D721Med (cell line): Measurements from ENCODE around the gene PITPNC1.

ENCODE experiments used
- DNase-seq: peaks from one replicate; pipeline ENCODE4 v3.0.0; 2011; ENCODE audit warnings: low spot score; ENCODE audit not compliant: insufficient read length
- FAIRE-seq: peaks from 2 replicates; lab custom pipeline; 2011; peaks lifted over from hg19 to GRCh38; lab: Jason Lieb, UNC
- TF ChIP-seq, protein P1 (sequence below): IDR thresholded peaks from 2 replicates; pipeline ENCODE4 v1.5.1; 2012; ENCODE audit warnings: mild to moderate bottlenecking, control low read depth; ENCODE audit not compliant: insufficient read depth; ENCODE audit errors: missing control alignments

Gene PITPNC1

DNA sequence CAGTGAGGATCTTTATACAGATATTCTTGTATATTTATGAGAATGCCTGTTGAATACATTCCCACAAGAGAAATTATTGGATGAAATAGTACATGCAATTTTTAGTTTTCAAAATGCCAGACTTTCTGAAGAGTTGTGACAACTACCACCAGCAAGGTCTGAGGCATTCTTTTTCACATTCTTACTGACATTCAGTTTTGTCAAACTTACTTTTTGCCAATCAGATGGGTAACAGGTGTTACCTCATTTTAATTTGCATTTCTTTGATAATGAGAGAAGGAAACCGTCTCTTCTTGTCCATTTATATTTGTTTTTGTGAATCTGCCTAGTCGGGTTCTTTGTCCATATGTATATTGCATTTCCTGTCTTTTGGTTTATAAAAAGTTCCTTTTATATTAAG is 364.9 kb downstream of the PITPNC1 start:
- FAIRE-seq (no peak), DNase-seq (no peak)
- TF ChIP-seq, protein P1, sequence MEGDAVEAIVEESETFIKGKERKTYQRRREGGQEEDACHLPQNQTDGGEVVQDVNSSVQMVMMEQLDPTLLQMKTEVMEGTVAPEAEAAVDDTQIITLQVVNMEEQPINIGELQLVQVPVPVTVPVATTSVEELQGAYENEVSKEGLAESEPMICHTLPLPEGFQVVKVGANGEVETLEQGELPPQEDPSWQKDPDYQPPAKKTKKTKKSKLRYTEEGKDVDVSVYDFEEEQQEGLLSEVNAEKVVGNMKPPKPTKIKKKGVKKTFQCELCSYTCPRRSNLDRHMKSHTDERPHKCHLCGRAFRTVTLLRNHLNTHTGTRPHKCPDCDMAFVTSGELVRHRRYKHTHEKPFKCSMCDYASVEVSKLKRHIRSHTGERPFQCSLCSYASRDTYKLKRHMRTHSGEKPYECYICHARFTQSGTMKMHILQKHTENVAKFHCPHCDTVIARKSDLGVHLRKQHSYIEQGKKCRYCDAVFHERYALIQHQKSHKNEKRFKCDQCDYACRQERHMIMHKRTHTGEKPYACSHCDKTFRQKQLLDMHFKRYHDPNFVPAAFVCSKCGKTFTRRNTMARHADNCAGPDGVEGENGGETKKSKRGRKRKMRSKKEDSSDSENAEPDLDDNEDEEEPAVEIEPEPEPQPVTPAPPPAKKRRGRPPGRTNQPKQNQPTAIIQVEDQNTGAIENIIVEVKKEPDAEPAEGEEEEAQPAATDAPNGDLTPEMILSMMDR = no peak
